T-cell (primary cell): ENCODE data around the gene FBXL16. TPM values are rescaled to one million over a fixed set of nuclear protein-coding genes. Genes with fewer than 3 reads are reported as not detected.
A peak's percentile ranks its signal among the peaks of the same experiment; 100 is the strongest.

Source experiments
- ATAC-seq, 4 experiments: fragments of 200-7000 bp in 3 of 4; fragments of 150-1000 bp in 1 of 4; cut with Tn5 transposase; replicated peaks in 1 of 4; 1 replicate in 3 of 4; 2 replicates in 1 of 4; pipeline ENCODE4 v1.10.0; 2021; ENCODE audit warnings: moderate library complexity in 3 of 4, mild to moderate bottlenecking in 2 of 4, moderate number of reproducible peaks in 1 of 4
- CTCF ChIA-PET, 2 donors: fragments of 300-600 bp; sonication (Branson Sonifier 250); formaldehyde crosslinking; loops; one replicate each; lab custom pipeline; 2022; ENCODE audit warnings: antibody characterized with exemption in 2 of 2; lab: Charles Lee
- POLR2A ChIA-PET, 2 donors: fragments of 300-600 bp; sonication (Branson Sonifier 250); formaldehyde crosslinking; loops; one replicate each; lab custom pipeline; 2022; ENCODE audit warnings: antibody characterized with exemption in 2 of 2; lab: Charles Lee
- DNase-seq, 35 experiments: peaks; one replicate each; pipeline versions ENCODE4 v3.0.0 to v3.0.0-alpha.2; 2013 to 2023
- H3K27ac ChIP-seq: one replicate; pipeline ENCODE4 v1.5.1; 2013; ENCODE audit warnings: low read length
- H3K27me3 ChIP-seq, 2 experiments: replicated peaks in 1 of 2; 1 replicate in 1 of 2; 2 replicates in 1 of 2; pipeline versions ENCODE4 v1.6.1 to v1.7.0; 2013; ENCODE audit warnings: low read length in 1 of 2, mixed read lengths in 1 of 2; ENCODE audit not compliant: control insufficient read depth in 2 of 2, insufficient read depth in 2 of 2; ENCODE audit errors: extremely low read depth in 1 of 2
- H3K36me3 ChIP-seq, 2 donors: 1 replicate in 1 of 2; 2 replicates in 1 of 2; pipeline versions ENCODE4 v1.6.1 to v1.7.0; 2013; ENCODE audit warnings: low read length in 1 of 2; ENCODE audit not compliant: control insufficient read depth in 2 of 2, insufficient read depth in 1 of 2; ENCODE audit errors: extremely low read depth in 1 of 2
- H3K4me1 ChIP-seq, 2 experiments: 1 replicate in 1 of 2; 2 replicates in 1 of 2; pipeline versions ENCODE4 v1.6.1 to v1.7.0; 2013; ENCODE audit warnings: low read length in 2 of 2, mixed read lengths in 1 of 2; ENCODE audit not compliant: insufficient read depth in 2 of 2, control insufficient read depth in 1 of 2; ENCODE audit errors: extremely low read depth in 1 of 2
- H3K4me3 ChIP-seq, 2 donors: 1 replicate in 1 of 2; 2 replicates in 1 of 2; pipeline versions ENCODE4 v1.5.1 to v1.7.0; 2013; ENCODE audit warnings: mild to moderate bottlenecking in 2 of 2, low read length in 1 of 2, moderate library complexity in 1 of 2; ENCODE audit not compliant: control insufficient read depth in 1 of 2; ENCODE audit errors: extremely low read depth in 1 of 2
- H3K9me3 ChIP-seq: 2 replicates; pipeline ENCODE4 v1.7.0; 2013
- H3K27ac Mint-ChIP-seq, 2 donors: one replicate each; pipeline ENCODE4 v1.8.0; 2020 to 2021; ENCODE audit warnings: mild to moderate bottlenecking in 2 of 2, mixed read lengths in 2 of 2
- H3K27me3 Mint-ChIP-seq, 2 donors: one replicate each; pipeline ENCODE4 v1.8.0; 2021 to 2022; ENCODE audit warnings: mixed read lengths in 2 of 2
- H3K36me3 Mint-ChIP-seq: one replicate; pipeline ENCODE4 v1.8.0; 2021; ENCODE audit warnings: mixed read lengths
- H3K4me1 Mint-ChIP-seq, 3 donors: one replicate each; pipeline ENCODE4 v1.8.0; 2020 to 2022; ENCODE audit warnings: mixed read lengths in 3 of 3, mild to moderate bottlenecking in 1 of 3
- H3K4me3 Mint-ChIP-seq, 3 donors: one replicate each; pipeline ENCODE4 v1.8.0; 2020 to 2022; ENCODE audit warnings: mild to moderate bottlenecking in 3 of 3, mixed read lengths in 3 of 3, moderate library complexity in 3 of 3
- H3K9me3 Mint-ChIP-seq, 3 donors: one replicate each; pipeline ENCODE4 v1.8.0; 2020 to 2022; ENCODE audit warnings: mixed read lengths in 3 of 3
- WGBS: methylation state at CpG from one replicate; pipeline ENCODE4 v1.1.5; 2013; ENCODE audit warnings: missing lambda C conversion rate; ENCODE audit not compliant: insufficient coverage; 5-methylcytosine and 5-hydroxymethylcytosine counted together
- total RNA-seq, 35 experiments: library from RNA in 6 of 35; stranded (reverse) in 6 of 35; fragments of 120-200 nt in 1 of 35; gene quantifications; one replicate each; pipeline versions ENCODE4 v1.2.1 to v1.2.4 and lab custom pipeline; 2013 to 2026

The FBXL16 gene
- total RNA-seq, 5 donors from 2014 or later (not counting 1 experiment from before 2014, with no cell fraction given), result 16.4 to 65.5 (median 50.2) TPM

DNA sequence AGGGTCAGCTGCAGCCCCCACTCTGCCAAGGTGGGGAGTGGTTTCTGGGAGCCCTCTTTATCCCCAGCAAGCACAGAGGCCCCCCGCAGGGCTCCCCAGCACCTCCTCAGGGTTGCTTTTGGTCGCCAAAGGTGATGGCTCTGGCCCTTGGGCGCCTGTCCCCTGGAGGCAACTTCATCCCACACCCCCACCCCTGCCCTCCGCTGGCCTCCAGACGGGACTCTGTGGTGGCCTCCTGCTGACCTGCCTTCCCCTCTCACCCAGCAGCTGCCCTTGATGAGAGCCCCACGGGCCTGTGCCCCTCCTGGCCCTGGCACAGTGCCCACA lies 45.5 kb downstream of the FBXL16 start:
- Histone ChIP-seq H3K4me1 (peaks cover 0 to 16% of the 10 kb centered on the region in 2 experiments), H3K9me3 (no peaks in the 10 kb centered on the region), H3K4me3 (no peak overlapping the region), H3K36me3 (no peaks in the 10 kb centered on the region), H3K27ac (no peak overlapping the region), H3K27me3 (no peaks in the 10 kb centered on the region)
- no peaks in the 10 kb centered on the region for H3K9me3 Mint-ChIP-seq
- ATAC-seq (peak in 1 of 4 experiments; percentile 6), DNase-seq (no peak)
- H3K4me1 Mint-ChIP-seq, result peaks cover 0 to 7% (median 5%) of the 10 kb centered on the region in 3 donors
- no peaks in the 10 kb centered on the region for H3K36me3 Mint-ChIP-seq
- no peak overlapping the region for H3K27ac Mint-ChIP-seq
- no peak overlapping the region for H3K4me3 Mint-ChIP-seq
- WGBS, result 82% methylated on average over 4 of the region's 6 CpGs
- ChIA-PET POLR2A (no interaction called here), CTCF (interaction anchor here in 1 of 2 donors (0.5 kb wide), 1 partner anchor 307 kb away, joined by 3 read pairs; the partner anchor contains the start of gene AXIN1)
- no peaks in the 10 kb centered on the region for H3K27me3 Mint-ChIP-seq

DNA sequence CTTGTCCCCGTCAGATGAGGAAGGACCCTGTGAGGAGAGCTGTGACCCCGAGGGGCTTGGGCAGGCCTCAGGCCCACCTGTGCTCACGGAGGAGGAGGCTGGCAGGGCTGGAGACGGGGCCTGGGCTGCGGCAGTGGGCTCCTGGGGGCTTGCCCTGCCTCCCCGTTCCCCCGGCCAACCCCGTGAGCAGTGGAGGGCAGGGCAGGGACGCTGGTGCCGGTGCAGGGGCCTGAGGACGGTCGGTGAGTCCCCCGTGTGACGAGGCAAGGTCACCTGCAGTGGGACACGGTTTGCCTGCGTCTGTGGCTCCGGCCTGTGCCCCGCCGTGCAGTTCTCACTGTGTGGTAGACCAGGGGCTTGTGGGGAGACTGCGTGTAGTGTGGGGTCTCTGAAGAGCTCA lies 46.0 kb downstream of the FBXL16 start:
- WGBS, result 88% methylated on average over 19 of the region's 20 CpGs
- Mint-ChIP-seq H3K27me3 (no peaks in the 10 kb centered on the region), H3K4me1 (peaks cover 0 to 7% (median 5%) of the 10 kb centered on the region in 3 donors), H3K9me3 (no peaks in the 10 kb centered on the region), H3K36me3 (no peaks in the 10 kb centered on the region), H3K4me3 (no peak overlapping the region), H3K27ac (no peak overlapping the region)
- Histone ChIP-seq H3K36me3 (no peaks in the 10 kb centered on the region), H3K9me3 (no peaks in the 10 kb centered on the region), H3K4me3 (no peak overlapping the region), H3K27me3 (no peaks in the 10 kb centered on the region), H3K27ac (no peak overlapping the region), H3K4me1 (peaks cover 0 to 16% of the 10 kb centered on the region in 2 experiments)
- ChIA-PET POLR2A (no interaction called here), CTCF (interaction anchor here in 1 of 2 donors (0.5 kb wide), 1 partner anchor 307 kb away, joined by 3 read pairs; the partner anchor contains the start of gene AXIN1)
- no peak for DNase-seq
- no peak for ATAC-seq

- ChIA-PET POLR2A (no interaction called here), CTCF (interaction anchor here in 1 of 2 donors (0.5 kb wide), 1 partner anchor 321 kb away, joined by 6 read pairs; no protein-coding TSS in a partner anchor)
- no peak for DNase-seq
- ATAC-seq, result no peak
- Histone ChIP-seq H3K9me3 (no peaks in the 10 kb centered on the region), H3K27me3 (no peaks in the 10 kb centered on the region), H3K27ac (no peak overlapping the region), H3K4me3 (no peak overlapping the region), H3K4me1 (peaks cover 0 to 16% of the 10 kb centered on the region in 2 experiments), H3K36me3 (no peaks in the 10 kb centered on the region)
- H3K9me3 Mint-ChIP-seq, result no peaks in the 10 kb centered on the region
- peaks cover 0 to 7% (median 5%) of the 10 kb centered on the region in 3 donors for H3K4me1 Mint-ChIP-seq
- H3K27me3 Mint-ChIP-seq, result no peaks in the 10 kb centered on the region
- H3K4me3 Mint-ChIP-seq, result no peak overlapping the region
- no peak overlapping the region for H3K27ac Mint-ChIP-seq
- no peaks in the 10 kb centered on the region for H3K36me3 Mint-ChIP-seq
- WGBS, result 94% methylated on average over 31 of the region's 35 CpGs
These were observed 46.7 kb downstream of the FBXL16 start for GRCh38 chr16:658679-659571.

DNA sequence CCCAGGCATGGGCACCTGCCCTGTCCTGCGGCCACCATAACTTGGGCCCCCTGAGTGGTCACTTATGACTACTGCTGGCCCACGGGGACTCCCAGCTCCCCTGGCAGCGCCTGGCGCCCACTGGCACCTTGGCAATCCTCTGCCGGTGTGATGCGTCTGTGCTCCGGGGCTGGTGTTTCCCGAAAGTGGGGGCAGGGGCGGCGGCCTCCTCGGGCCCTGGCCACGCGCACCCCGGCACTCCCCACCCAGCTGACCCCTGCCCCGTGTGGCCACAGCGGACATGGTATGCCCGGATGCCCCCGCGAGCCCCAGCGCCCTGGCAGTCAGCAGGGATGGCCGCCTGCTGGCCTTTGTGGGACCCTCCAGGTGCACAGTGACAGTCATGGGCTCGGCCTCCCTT lies 48.1 kb downstream of the FBXL16 start:
- Mint-ChIP-seq H3K27me3 (no peaks in the 10 kb centered on the region), H3K9me3 (no peaks in the 10 kb centered on the region), H3K27ac (no peak overlapping the region), H3K4me1 (peaks cover 0 to 5% (median 5%) of the 10 kb centered on the region in 3 donors), H3K36me3 (no peaks in the 10 kb centered on the region), H3K4me3 (no peak overlapping the region)
- WGBS, result 98% methylated on average over 22 of the region's 22 CpGs
- ChIA-PET CTCF (no interaction called here), POLR2A (no interaction called here)
- H3K36me3 ChIP-seq, result no peaks in the 10 kb centered on the region
- H3K27ac ChIP-seq, result no peak overlapping the region
- no peak overlapping the region for H3K4me3 ChIP-seq
- ATAC-seq (no peak), DNase-seq (no peak)
- no peaks in the 10 kb centered on the region for H3K9me3 ChIP-seq
- peaks cover 0 to 16% of the 10 kb centered on the region in 2 experiments for H3K4me1 ChIP-seq
- H3K27me3 ChIP-seq, result no peaks in the 10 kb centered on the region

- POLR2A ChIA-PET, result no interaction called here
These were observed 51.6 kb downstream of the FBXL16 start for GRCh38 chr16:654034-654433.

DNA sequence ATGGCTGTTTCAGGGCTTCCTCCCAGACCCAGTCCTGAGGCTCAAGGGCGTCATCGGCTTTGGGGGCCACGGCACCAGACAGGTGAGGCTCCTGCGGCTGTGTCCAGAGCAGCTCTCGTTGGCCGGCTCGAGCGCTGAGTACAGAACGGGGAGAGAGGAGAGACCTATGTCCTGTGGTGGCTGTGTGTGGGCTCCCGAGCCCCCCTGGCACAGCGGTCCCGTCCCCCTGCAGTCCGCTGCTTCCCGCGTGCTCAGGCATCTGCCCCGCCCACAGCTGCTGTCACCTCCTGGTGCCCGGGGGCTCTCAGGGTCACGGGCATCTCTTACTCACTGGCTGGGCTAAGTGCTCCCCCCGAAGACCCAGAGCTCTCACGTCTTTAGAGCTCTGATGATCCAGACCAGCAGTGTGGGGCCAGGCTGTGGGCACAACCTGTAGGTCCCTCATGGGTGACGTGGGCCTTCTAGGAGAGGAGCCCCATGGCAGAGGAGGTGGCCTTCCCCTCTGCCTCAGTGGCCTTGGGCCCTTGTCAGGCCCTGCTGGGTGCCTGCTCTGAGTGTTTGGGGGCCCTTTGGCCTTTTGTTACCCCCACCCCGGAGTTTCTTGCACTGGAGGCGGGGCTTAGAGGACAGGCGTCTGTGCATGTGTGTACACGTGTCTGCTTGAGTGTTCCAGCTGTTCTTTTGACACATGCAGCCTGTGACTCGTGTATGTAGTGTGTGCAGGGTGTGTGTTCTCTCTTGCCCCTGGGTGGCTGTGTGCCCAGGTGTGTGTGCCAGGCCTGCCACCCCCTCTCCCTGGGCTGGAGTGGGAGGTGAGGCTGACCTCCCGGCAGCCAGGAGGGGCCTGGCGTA lies 52.9 kb downstream of the FBXL16 start:
- CTCF ChIA-PET, result no interaction called here
- POLR2A ChIA-PET, result no interaction called here
- Histone ChIP-seq H3K27ac (no peak overlapping the region), H3K4me1 (peaks cover 5 to 20% of the 10 kb centered on the region in 2 experiments), H3K4me3 (no peak overlapping the region), H3K9me3 (no peaks in the 10 kb centered on the region), H3K27me3 (no peaks in the 10 kb centered on the region), H3K36me3 (peaks cover 0 to 7% of the 10 kb centered on the region in 2 donors)
- Mint-ChIP-seq H3K27me3 (no peaks in the 10 kb centered on the region), H3K9me3 (no peaks in the 10 kb centered on the region), H3K27ac (no peak overlapping the region), H3K4me1 (peaks cover 0 to 13% (median 13%) of the 10 kb centered on the region in 3 donors), H3K36me3 (no peaks in the 10 kb centered on the region), H3K4me3 (no peak overlapping the region)
- WGBS, result 93% methylated on average over 24 of the region's 28 CpGs
- ATAC-seq (no peak), DNase-seq (no peak)

More at GRCh38 chr16:654034-654433, 51.6 kb downstream of the FBXL16 start:
- Mint-ChIP-seq H3K4me3 (no peak overlapping the region), H3K4me1 (peaks cover 0 to 5% (median 4%) of the 10 kb centered on the region in 3 donors), H3K27ac (no peak overlapping the region), H3K9me3 (no peaks in the 10 kb centered on the region), H3K36me3 (no peaks in the 10 kb centered on the region), H3K27me3 (no peaks in the 10 kb centered on the region)
- H3K36me3 ChIP-seq, result peaks cover 0 to 7% of the 10 kb centered on the region in 2 donors
- no peak overlapping the region for H3K27ac ChIP-seq
- H3K9me3 ChIP-seq, result no peaks in the 10 kb centered on the region
- CTCF ChIA-PET, result no interaction called here
- H3K4me1 ChIP-seq, result peaks cover 0 to 8% of the 10 kb centered on the region in 2 experiments
- no peak overlapping the region for H3K4me3 ChIP-seq
- WGBS, result 98% methylated on average over 9 of the region's 12 CpGs
- no peaks in the 10 kb centered on the region for H3K27me3 ChIP-seq
- no peak for DNase-seq
- ATAC-seq, result no peak
